ENCODE data around the gene AQP12B. TPM values are rescaled to one million over a fixed set of nuclear protein-coding genes. Genes with fewer than 3 reads are reported as not detected.

Gene AQP12B
- total and polyA plus RNA-seq, 3 donors from 2014 or later = not detected

GRCh38 chr2:240711701-240712100, 29.0 kb upstream of the AQP12B start:
- H3K4me3 ChIP-seq = no peak overlapping the region
- intact Hi-C loops (cut with DNase I; ENCODE audit: low total_unique reads) = no loop called here
- no peaks in the 10 kb centered on the region for H3K9me3 ChIP-seq
- H3K4me1 ChIP-seq = no peaks in the 10 kb centered on the region
- no peak for DNase-seq
- no peak overlapping the region for H3K27ac ChIP-seq
- 85% methylated on average over 5 of the region's 5 CpGs; no CpG with 5 or more reads in 1 of the 2 donors for WGBS, 2 donors
- no peaks in the 10 kb centered on the region for H3K27me3 ChIP-seq
- H3K36me3 ChIP-seq (ENCODE audit: low read depth, missing control alignments) = no peaks in the 10 kb centered on the region
- TF ChIP-seq CTCF (IDR thresholded peaks at IDR 0.05) (no peak), POLR2A (IDR thresholded peaks at IDR 0.05) (no peak)

- Histone ChIP-seq H3K36me3 (ENCODE audit: low read depth, missing control alignments) (no peaks in the 10 kb centered on the region), H3K4me1 (no peaks in the 10 kb centered on the region), H3K27ac (no peak overlapping the region), H3K9me3 (no peaks in the 10 kb centered on the region), H3K27me3 (no peaks in the 10 kb centered on the region), H3K4me3 (no peak overlapping the region)
- no peak for DNase-seq
- TF ChIP-seq POLR2A (IDR thresholded peaks at IDR 0.05) = no peak
- no peak for TF ChIP-seq CTCF (IDR thresholded peaks at IDR 0.05)
- WGBS, 2 donors = 91 to 92% methylated on average over 2 to 9 of the region's 9 CpGs
- intact Hi-C loops (cut with DNase I; ENCODE audit: low total_unique reads) = no loop called here
Observed at GRCh38 chr2:240711296-240711695, 28.6 kb upstream of the AQP12B start.

GRCh38 chr2:240708457-240708856, 25.8 kb upstream of the AQP12B start:
- no peaks in the 10 kb centered on the region for H3K27me3 ChIP-seq
- TF ChIP-seq CTCF (IDR thresholded peaks at IDR 0.05) (no peak), POLR2A (IDR thresholded peaks at IDR 0.05) (no peak)

GRCh38 chr2:240707821-240708220, 25.1 kb upstream of the AQP12B start:
- no peaks in the 10 kb centered on the region for H3K27me3 ChIP-seq
- intact Hi-C loops (cut with DNase I; ENCODE audit: low total_unique reads) = no loop called here
- H3K36me3 ChIP-seq (ENCODE audit: low read depth, missing control alignments) = no peaks in the 10 kb centered on the region
- H3K9me3 ChIP-seq = no peaks in the 10 kb centered on the region
- H3K4me1 ChIP-seq = no peaks in the 10 kb centered on the region
- 47 to 57% methylated on average over 10 of the region's 10 CpGs for WGBS, 2 donors
- DNase-seq = no peak
- no peak overlapping the region for H3K4me3 ChIP-seq
- H3K27ac ChIP-seq = no peak overlapping the region
- TF ChIP-seq CTCF (IDR thresholded peaks at IDR 0.05) (no peak), POLR2A (IDR thresholded peaks at IDR 0.05) (no peak)

More at GRCh38 chr2:240708457-240708856, 25.8 kb upstream of the AQP12B start:
- Histone ChIP-seq H3K36me3 (ENCODE audit: low read depth, missing control alignments) (no peaks in the 10 kb centered on the region), H3K4me1 (no peaks in the 10 kb centered on the region), H3K27ac (no peak overlapping the region), H3K4me3 (no peak overlapping the region), H3K9me3 (no peaks in the 10 kb centered on the region)
- WGBS, 2 donors = 76 to 86% methylated on average over 7 of the region's 7 CpGs
- no peak for DNase-seq
- intact Hi-C loops (cut with DNase I; ENCODE audit: low total_unique reads) = no loop called here

- no peak for DNase-seq
- H3K27me3 ChIP-seq = no peaks in the 10 kb centered on the region
- 72 to 76% methylated on average over 15 of the region's 15 CpGs for WGBS, 2 donors
- no peaks in the 10 kb centered on the region for H3K4me1 ChIP-seq
- H3K4me3 ChIP-seq = no peak overlapping the region
- no peak for TF ChIP-seq CTCF (IDR thresholded peaks at IDR 0.05)
- TF ChIP-seq POLR2A (IDR thresholded peaks at IDR 0.05) = no peak
- no peak overlapping the region for H3K27ac ChIP-seq
- H3K36me3 ChIP-seq (ENCODE audit: low read depth, missing control alignments) = no peaks in the 10 kb centered on the region
- intact Hi-C loops (cut with DNase I; ENCODE audit: low total_unique reads) = no loop called here
- no peaks in the 10 kb centered on the region for H3K9me3 ChIP-seq
Observed at GRCh38 chr2:240707043-240707756, 24.5 kb upstream of the AQP12B start.

All from testis (tissue), 3 donors.